SK-N-SH (cell line): ENCODE measurements around the gene C19orf47.

ENCODE experiments used
- CTCF ChIP-seq: fragments of 200-600 bp; sonication (generic); IDR thresholded peaks from 2 replicates; pipeline ENCODE4 v1.6.1; 2017; ENCODE audit warnings: antibody characterized with exemption, mild to moderate bottlenecking, moderate library complexity
- FOSL2 ChIP-seq: IDR thresholded peaks from 2 replicates; pipeline ENCODE4 v1.4.0; 2012; ENCODE audit warnings: low read depth, mild to moderate bottlenecking, moderate library complexity, borderline replicate concordance
- FOXJ3 ChIP-seq: sonication (generic); formaldehyde crosslinking; IDR thresholded peaks from 2 replicates; pipeline ENCODE4 v1.5.1; 2020; ENCODE audit warnings: mild to moderate bottlenecking, missing genetic modification reagents
- JUND ChIP-seq: IDR thresholded peaks from 2 replicates; pipeline ENCODE4 v1.4.0; 2012
- POLR2AphosphoS5 ChIP-seq: IDR thresholded peaks from 2 replicates; pipeline ENCODE4 v1.6.1; 2012; ENCODE audit warnings: low read depth, low read length
- REST ChIP-seq: IDR thresholded peaks from 2 replicates; pipeline ENCODE4 v1.6.1; 2012; ENCODE audit warnings: mild to moderate bottlenecking, low read depth, low read length, moderate library complexity
- RXRA ChIP-seq: IDR thresholded peaks from 2 replicates; pipeline ENCODE4 v1.4.0; 2012; ENCODE audit warnings: low read depth, mild to moderate bottlenecking, borderline replicate concordance
- YY1 ChIP-seq: IDR thresholded peaks from 2 replicates; pipeline ENCODE4 v1.4.0; 2012; ENCODE audit warnings: low read depth, mild to moderate bottlenecking
- TF ChIP-seq, protein P1 (sequence below): IDR thresholded peaks from 2 replicates; pipeline ENCODE4 v1.4.0; 2012; ENCODE audit warnings: low read depth, borderline replicate concordance
- TF ChIP-seq, protein P2 (sequence below): IDR thresholded peaks from 2 replicates; pipeline ENCODE4 v1.4.0; 2012; ENCODE audit warnings: low read depth
- TF ChIP-seq, protein P3 (sequence below): fragments of 150-350 bp; IDR thresholded peaks from 2 replicates; pipeline ENCODE4 v1.6.1; 2017; ENCODE audit warnings: antibody characterized with exemption, low read length, low read depth, borderline replicate concordance

- TF ChIP-seq JUND = no peak
- no peak for TF ChIP-seq POLR2AphosphoS5
- TF ChIP-seq, protein P1, sequence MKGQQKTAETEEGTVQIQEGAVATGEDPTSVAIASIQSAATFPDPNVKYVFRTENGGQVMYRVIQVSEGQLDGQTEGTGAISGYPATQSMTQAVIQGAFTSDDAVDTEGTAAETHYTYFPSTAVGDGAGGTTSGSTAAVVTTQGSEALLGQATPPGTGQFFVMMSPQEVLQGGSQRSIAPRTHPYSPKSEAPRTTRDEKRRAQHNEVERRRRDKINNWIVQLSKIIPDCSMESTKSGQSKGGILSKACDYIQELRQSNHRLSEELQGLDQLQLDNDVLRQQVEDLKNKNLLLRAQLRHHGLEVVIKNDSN = no peak
- TF ChIP-seq FOXJ3 (CRISPR knock-in tag) = no peak
- TF ChIP-seq, protein P2, sequence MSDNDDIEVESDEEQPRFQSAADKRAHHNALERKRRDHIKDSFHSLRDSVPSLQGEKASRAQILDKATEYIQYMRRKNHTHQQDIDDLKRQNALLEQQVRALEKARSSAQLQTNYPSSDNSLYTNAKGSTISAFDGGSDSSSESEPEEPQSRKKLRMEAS = no peak
- TF ChIP-seq, protein P3, sequence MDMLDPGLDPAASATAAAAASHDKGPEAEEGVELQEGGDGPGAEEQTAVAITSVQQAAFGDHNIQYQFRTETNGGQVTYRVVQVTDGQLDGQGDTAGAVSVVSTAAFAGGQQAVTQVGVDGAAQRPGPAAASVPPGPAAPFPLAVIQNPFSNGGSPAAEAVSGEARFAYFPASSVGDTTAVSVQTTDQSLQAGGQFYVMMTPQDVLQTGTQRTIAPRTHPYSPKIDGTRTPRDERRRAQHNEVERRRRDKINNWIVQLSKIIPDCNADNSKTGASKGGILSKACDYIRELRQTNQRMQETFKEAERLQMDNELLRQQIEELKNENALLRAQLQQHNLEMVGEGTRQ = no peak
- TF ChIP-seq REST = no peak
- TF ChIP-seq YY1 = no peak
- TF ChIP-seq CTCF = no peak
- TF ChIP-seq RXRA = no peak
- no peak for TF ChIP-seq FOSL2
Observed at GRCh38 chr19:40396886-40397567, 48.8 kb upstream of the C19orf47 start.
